Activated B cell treated with CpG ODN at 0.5 μM for 24 hours (primary cell): ENCODE results near the gene PDGFD. TPM values are rescaled to one million over a fixed set of nuclear protein-coding genes. Genes with fewer than 3 reads are reported as not detected.

ENCODE experiments used
- ATAC-seq: fragments of 200-7000 bp; cut with Tn5 transposase; one replicate; pipeline ENCODE4 v1.10.0; 2021; ENCODE audit warnings: low read depth, mild to moderate bottlenecking, moderate library complexity
- CTCF ChIA-PET: fragments of 350-600 bp; sonication (Branson Sonifier 250); formaldehyde crosslinking; loops from one replicate; lab custom pipeline; 2021; ENCODE audit warnings: antibody characterized with exemption; lab: Charles Lee
- POLR2A ChIA-PET: fragments of 350-600 bp; sonication (Branson Sonifier 250); formaldehyde crosslinking; loops from one replicate; lab custom pipeline; 2021; ENCODE audit warnings: antibody characterized with exemption; lab: Charles Lee
- DNase-seq: peaks from one replicate; pipeline ENCODE4 v3.0.0; 2022
- H3K27ac Mint-ChIP-seq: one replicate; pipeline ENCODE4 v1.8.0; 2020; ENCODE audit warnings: mixed read lengths
- H3K27me3 Mint-ChIP-seq: one replicate; pipeline ENCODE4 v1.8.0; 2021; ENCODE audit warnings: mixed read lengths
- H3K36me3 Mint-ChIP-seq: one replicate; pipeline ENCODE4 v1.8.0; 2021; ENCODE audit warnings: low read depth, mixed read lengths
- H3K4me1 Mint-ChIP-seq: one replicate; pipeline ENCODE4 v1.8.0; 2021; ENCODE audit warnings: mixed read lengths
- H3K4me3 Mint-ChIP-seq: one replicate; pipeline ENCODE4 v1.8.0; 2020; ENCODE audit warnings: mild to moderate bottlenecking, mixed read lengths
- H3K9me3 Mint-ChIP-seq: one replicate; pipeline ENCODE4 v1.8.0; 2020; ENCODE audit warnings: mixed read lengths
- intact Hi-C: fragments of 100-400 bp; cut with micrococcal nuclease; formaldehyde crosslinking; loops from one replicate; pipeline ENCODE4 v1.15.1; 2024
- total RNA-seq: library from RNA; stranded (reverse); gene quantifications from 2 replicates; pipeline ENCODE4 v1.2.3, GENCODE V29; 2022
- TF ChIP-seq, protein P1 (sequence below): fragments of 200-600 bp; IDR thresholded peaks from one replicate; pipeline ENCODE4 v1.8.0; 2022; ENCODE audit warnings: antibody characterized with exemption, mild to moderate bottlenecking

The PDGFD gene
- total RNA-seq, 1 donor from 2014 or later, result 0.53 TPM

DNA sequence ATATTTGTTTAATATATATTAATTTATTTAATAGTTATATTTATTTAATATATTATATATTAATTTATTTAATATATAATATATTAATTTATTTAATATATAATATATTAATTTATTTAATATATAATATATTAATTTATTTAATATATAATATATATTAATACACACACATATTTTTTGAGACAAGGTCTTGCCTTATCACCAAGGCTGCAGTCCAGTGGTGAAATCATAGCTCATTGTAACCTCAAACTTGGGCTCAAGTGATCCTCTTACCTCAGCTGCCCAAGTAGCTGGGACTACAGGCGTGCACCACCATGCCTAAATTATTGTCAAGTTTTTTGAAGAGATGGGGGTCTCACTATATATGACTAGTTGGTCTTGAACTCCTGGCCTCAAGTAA, 178.9 kb downstream of the PDGFD start:
- intact Hi-C loops, result no loop called here
- Mint-ChIP-seq H3K36me3 (no peaks in the 10 kb centered on the region), H3K27me3 (no peaks in the 10 kb centered on the region), H3K4me1 (no peaks in the 10 kb centered on the region), H3K9me3 (no peaks in the 10 kb centered on the region), H3K27ac (no peak overlapping the region), H3K4me3 (no peak overlapping the region)
- TF ChIP-seq, protein P1, sequence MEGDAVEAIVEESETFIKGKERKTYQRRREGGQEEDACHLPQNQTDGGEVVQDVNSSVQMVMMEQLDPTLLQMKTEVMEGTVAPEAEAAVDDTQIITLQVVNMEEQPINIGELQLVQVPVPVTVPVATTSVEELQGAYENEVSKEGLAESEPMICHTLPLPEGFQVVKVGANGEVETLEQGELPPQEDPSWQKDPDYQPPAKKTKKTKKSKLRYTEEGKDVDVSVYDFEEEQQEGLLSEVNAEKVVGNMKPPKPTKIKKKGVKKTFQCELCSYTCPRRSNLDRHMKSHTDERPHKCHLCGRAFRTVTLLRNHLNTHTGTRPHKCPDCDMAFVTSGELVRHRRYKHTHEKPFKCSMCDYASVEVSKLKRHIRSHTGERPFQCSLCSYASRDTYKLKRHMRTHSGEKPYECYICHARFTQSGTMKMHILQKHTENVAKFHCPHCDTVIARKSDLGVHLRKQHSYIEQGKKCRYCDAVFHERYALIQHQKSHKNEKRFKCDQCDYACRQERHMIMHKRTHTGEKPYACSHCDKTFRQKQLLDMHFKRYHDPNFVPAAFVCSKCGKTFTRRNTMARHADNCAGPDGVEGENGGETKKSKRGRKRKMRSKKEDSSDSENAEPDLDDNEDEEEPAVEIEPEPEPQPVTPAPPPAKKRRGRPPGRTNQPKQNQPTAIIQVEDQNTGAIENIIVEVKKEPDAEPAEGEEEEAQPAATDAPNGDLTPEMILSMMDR, result no peak
- POLR2A ChIA-PET, result no interaction called here
- DNase-seq, result no peak
- no peak for ATAC-seq
- CTCF ChIA-PET, result no interaction called here

DNA sequence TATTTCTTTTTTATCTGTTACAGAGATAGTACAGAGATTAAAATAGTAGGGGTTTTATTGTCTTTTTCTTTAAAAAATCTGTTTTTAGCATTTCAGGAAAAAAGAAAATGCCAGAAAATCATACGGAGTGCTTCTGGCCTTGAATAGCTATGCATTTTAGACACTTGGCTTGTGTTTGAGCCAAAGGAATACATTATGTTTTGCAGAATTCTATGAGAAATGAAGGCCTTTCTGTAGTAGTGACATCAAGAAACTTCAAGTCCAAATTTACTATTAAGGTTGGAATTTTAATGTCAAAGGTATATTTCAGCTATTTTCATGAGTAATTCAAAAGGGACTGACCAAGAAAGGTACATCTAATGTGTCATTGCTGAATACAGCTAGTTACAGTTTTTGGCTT, 183.8 kb downstream of the PDGFD start:
- ChIA-PET POLR2A (no interaction called here), CTCF (no interaction called here)
- TF ChIP-seq, protein P1, result no peak
- Mint-ChIP-seq H3K4me1 (no peaks in the 10 kb centered on the region), H3K4me3 (no peak overlapping the region), H3K27ac (no peak overlapping the region), H3K27me3 (no peaks in the 10 kb centered on the region), H3K36me3 (no peaks in the 10 kb centered on the region), H3K9me3 (no peaks in the 10 kb centered on the region)
- DNase-seq (no peak), ATAC-seq (no peak)
- intact Hi-C loops, result no loop called here

DNA sequence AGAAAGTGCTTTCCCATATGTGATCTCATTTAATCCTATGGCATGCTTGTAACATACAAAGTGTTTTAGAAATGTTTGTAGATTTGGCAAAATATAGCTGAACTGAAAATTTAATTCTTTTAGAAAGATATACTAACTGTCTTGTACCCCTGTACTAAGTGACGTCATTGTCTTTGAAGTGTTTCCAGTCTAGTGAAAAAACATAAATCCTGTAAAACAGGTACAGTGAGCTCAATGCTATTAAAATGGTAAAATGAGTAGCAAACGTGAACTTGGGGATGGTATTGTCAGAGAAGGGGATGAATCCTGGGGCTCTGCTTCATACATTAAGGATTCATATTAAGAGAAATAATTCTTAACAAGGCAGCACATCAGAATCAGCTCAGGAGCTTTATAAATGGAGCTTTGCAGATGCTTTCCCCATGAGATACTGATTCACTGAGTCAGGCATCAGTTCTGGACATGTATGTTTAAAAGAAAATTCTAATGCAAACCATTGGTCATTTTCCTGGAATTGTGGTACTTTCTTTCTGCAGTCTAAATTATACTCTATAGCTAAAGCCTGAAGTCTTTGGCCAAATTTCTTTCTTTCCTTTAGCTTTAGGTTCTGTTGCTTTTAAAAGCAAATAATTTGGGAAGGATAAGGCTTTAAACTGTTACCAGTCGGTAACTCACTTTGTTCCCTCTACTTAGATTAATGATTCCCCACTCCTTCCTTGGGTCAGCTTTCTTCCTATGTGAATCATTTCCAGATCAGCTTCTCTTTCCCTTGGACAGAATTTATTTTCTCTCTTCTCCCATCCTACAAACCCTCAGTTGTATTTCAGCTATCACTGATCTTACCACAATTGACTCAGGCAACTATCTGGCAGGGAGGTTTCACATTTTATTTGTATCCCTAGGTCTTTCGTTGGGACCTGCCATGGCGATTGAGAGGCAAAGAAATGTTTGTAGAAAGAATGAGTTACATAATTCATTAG, 185.0 kb downstream of the PDGFD start:
- Mint-ChIP-seq H3K27ac (no peak overlapping the region), H3K4me1 (no peaks in the 10 kb centered on the region), H3K27me3 (no peaks in the 10 kb centered on the region), H3K9me3 (no peaks in the 10 kb centered on the region), H3K36me3 (no peaks in the 10 kb centered on the region), H3K4me3 (no peak overlapping the region)
- no peak for ATAC-seq
- intact Hi-C loops, result no loop called here
- no peak for DNase-seq
- ChIA-PET POLR2A (no interaction called here), CTCF (no interaction called here)
- TF ChIP-seq, protein P1, result no peak

DNA sequence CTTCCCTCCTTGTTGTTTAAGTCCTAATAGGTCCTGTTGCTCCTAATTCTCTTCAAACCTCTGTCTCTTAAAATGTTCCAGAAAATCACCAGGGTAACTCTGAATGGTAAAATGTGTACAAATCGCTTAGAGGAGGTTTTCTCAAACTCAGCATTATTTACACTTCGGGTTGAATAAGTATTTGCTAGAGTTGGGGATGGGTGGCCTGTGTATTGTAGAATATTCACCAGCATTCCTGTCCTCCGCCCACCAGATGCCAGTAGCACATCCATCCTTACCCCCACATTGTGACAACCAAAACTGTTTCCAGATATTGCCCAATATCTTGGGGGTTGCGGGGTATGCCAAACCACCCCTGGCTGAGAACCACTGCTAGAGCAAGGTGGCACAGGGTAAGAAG, 191.9 kb downstream of the PDGFD start:
- DNase-seq (no peak), ATAC-seq (no peak)
- Mint-ChIP-seq H3K4me1 (no peaks in the 10 kb centered on the region), H3K9me3 (no peaks in the 10 kb centered on the region), H3K4me3 (no peak overlapping the region), H3K36me3 (no peaks in the 10 kb centered on the region), H3K27me3 (no peaks in the 10 kb centered on the region), H3K27ac (no peak overlapping the region)
- TF ChIP-seq, protein P1, result no peak
- intact Hi-C loops, result no loop called here
- CTCF ChIA-PET, result no interaction called here
- POLR2A ChIA-PET, result no interaction called here

DNA sequence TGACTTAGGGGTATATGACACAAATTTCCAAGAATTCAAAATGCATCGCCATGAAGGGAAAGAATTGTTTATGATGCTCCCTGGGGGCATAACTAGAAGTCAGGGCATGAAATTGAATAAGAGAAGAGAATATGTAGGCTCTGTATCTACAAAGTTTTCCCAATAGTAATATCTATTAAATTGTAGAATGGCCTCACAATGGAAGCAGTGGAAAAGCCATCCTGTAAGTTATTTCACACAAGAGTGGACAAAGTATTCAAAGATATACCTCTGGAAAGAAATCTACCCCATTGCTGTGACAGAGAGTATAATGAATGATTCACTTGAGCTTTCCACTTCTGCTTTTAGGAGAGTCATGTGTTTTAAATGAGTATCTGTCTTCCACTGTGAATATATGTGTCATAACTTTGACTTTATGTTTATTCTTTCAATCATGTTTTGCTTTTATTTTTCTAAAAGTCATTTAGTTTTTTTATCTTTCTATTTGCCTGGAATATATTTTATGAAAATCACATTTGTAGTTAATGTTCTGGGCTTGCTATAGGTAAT, 193.2 kb downstream of the PDGFD start:
- intact Hi-C loops, result no loop called here
- Mint-ChIP-seq H3K27ac (no peak overlapping the region), H3K27me3 (no peaks in the 10 kb centered on the region), H3K36me3 (no peaks in the 10 kb centered on the region), H3K4me1 (no peaks in the 10 kb centered on the region), H3K9me3 (no peaks in the 10 kb centered on the region), H3K4me3 (no peak overlapping the region)
- ChIA-PET POLR2A (no interaction called here), CTCF (no interaction called here)
- TF ChIP-seq, protein P1, result no peak
- peak; percentile 21 for ATAC-seq
- no peak for DNase-seq
